Activated CD8-positive, alpha-beta memory T cell treated with anti-CD3 and anti-CD28 coated beads, Interleukin-2, amount 10 ng/mL, durations not matched to agents 7 days and 5 days (primary cell): ENCODE results near the gene CBLC. TPM values are rescaled to one million over a fixed set of nuclear protein-coding genes. Genes with fewer than 3 reads are reported as not detected.

Experiments
- ATAC-seq: fragments of 150-1000 bp; cut with Tn5 transposase; one replicate; pipeline ENCODE4 v1.10.0; 2021; ENCODE audit warnings: moderate library complexity
- CTCF ChIA-PET: fragments of 350-600 bp; sonication (Branson Sonifier 250); formaldehyde crosslinking; loops from one replicate; lab custom pipeline; 2021; ENCODE audit warnings: antibody characterized with exemption; lab: Charles Lee
- DNase-seq: peaks from one replicate; pipeline ENCODE4 v3.0.0-alpha.2; 2020
- H3K27ac Mint-ChIP-seq: one replicate; pipeline ENCODE4 v1.8.0; 2021; ENCODE audit warnings: mild to moderate bottlenecking, mixed read lengths
- H3K27me3 Mint-ChIP-seq: one replicate; pipeline ENCODE4 v1.8.0; 2021; ENCODE audit warnings: mixed read lengths
- H3K36me3 Mint-ChIP-seq: one replicate; pipeline ENCODE4 v1.8.0; 2021; ENCODE audit warnings: mild to moderate bottlenecking, mixed read lengths
- H3K4me1 Mint-ChIP-seq: one replicate; pipeline ENCODE4 v1.8.0; 2021; ENCODE audit warnings: mixed read lengths
- H3K4me3 Mint-ChIP-seq: one replicate; pipeline ENCODE4 v1.8.0; 2021; ENCODE audit warnings: mild to moderate bottlenecking, moderate library complexity, mixed read lengths
- H3K9me3 Mint-ChIP-seq: one replicate; pipeline ENCODE4 v1.8.0; 2022; ENCODE audit warnings: low read depth, mixed read lengths
- total RNA-seq, 2 experiments: library from RNA; stranded (reverse); gene quantifications; one replicate each; pipeline ENCODE4 v1.2.3, GENCODE V29; 2021

CBLC gene
- total RNA-seq, 2 experiments from 2014 or later: not detected

GRCh38 chr19:44740351-44740824 is 37.3 kb upstream of the CBLC start:
- H3K4me3 Mint-ChIP-seq: no peak overlapping the region
- H3K4me1 Mint-ChIP-seq: peaks cover 26% of the 10 kb centered on the region
- no peak overlapping the region for H3K27ac Mint-ChIP-seq
- CTCF ChIA-PET: interaction anchor here (1.3 to 9.0 kb wide), 3 partner anchors 16 to 51 kb away, joined by 3 to 75 read pairs (median 32); no protein-coding TSS in a partner anchor
- DNase-seq: no peak
- H3K36me3 Mint-ChIP-seq: no peaks in the 10 kb centered on the region
- no peaks in the 10 kb centered on the region for H3K27me3 Mint-ChIP-seq
- no peaks in the 10 kb centered on the region for H3K9me3 Mint-ChIP-seq
- ATAC-seq: no peak

- Mint-ChIP-seq H3K9me3 (no peaks in the 10 kb centered on the region), H3K27ac (no peak overlapping the region), H3K27me3 (peaks cover 1% of the 10 kb centered on the region), H3K4me3 (no peak overlapping the region), H3K36me3 (no peaks in the 10 kb centered on the region), H3K4me1 (peaks cover 30% of the 10 kb centered on the region)
- CTCF ChIA-PET: interaction anchor here (0.7 to 9.0 kb wide), 3 partner anchors 17 to 57 kb away, joined by 3 to 75 read pairs (median 32); no protein-coding TSS in a partner anchor
- ATAC-seq (no peak), DNase-seq (no peak)
Measured at GRCh38 chr19:44741258-44741731, 36.4 kb upstream of the CBLC start.

GRCh38 chr19:44741841-44742329 is 35.8 kb upstream of the CBLC start:
- CTCF ChIA-PET: interaction anchor here (0.7 to 9.0 kb wide), 3 partner anchors 18 to 56 kb away, joined by 3 to 75 read pairs (median 32); no protein-coding TSS in a partner anchor
- DNase-seq (no peak), ATAC-seq (no peak)
- Mint-ChIP-seq H3K4me3 (no peak overlapping the region), H3K27ac (peak overlapping the region; percentile 19), H3K27me3 (peaks cover 3% of the 10 kb centered on the region), H3K4me1 (peaks cover 33% of the 10 kb centered on the region), H3K9me3 (no peaks in the 10 kb centered on the region), H3K36me3 (no peaks in the 10 kb centered on the region)

GRCh38 chr19:44742330-44743061 is 35.2 kb upstream of the CBLC start:
- peaks cover 3% of the 10 kb centered on the region for H3K27me3 Mint-ChIP-seq
- no peak overlapping the region for H3K4me3 Mint-ChIP-seq
- H3K9me3 Mint-ChIP-seq: no peaks in the 10 kb centered on the region
- no peak for DNase-seq
- H3K4me1 Mint-ChIP-seq: peaks cover 31% of the 10 kb centered on the region
- no peak overlapping the region for H3K27ac Mint-ChIP-seq
- no peaks in the 10 kb centered on the region for H3K36me3 Mint-ChIP-seq
- CTCF ChIA-PET: interaction anchor here (0.9 to 9.0 kb wide), 4 partner anchors 14 to 49 kb away, joined by 3 to 75 read pairs (median 18); no protein-coding TSS in a partner anchor
- no peak for ATAC-seq

GRCh38 chr19:44744871-44745332 is 32.8 kb upstream of the CBLC start:
- Mint-ChIP-seq H3K27ac (no peak overlapping the region), H3K36me3 (peaks cover 10% of the 10 kb centered on the region), H3K9me3 (no peaks in the 10 kb centered on the region), H3K27me3 (peaks cover 3% of the 10 kb centered on the region), H3K4me3 (no peak overlapping the region), H3K4me1 (peaks cover 30% of the 10 kb centered on the region)
- ATAC-seq (no peak), DNase-seq (no peak)
- CTCF ChIA-PET: interaction anchor here (0.9 to 9.0 kb wide), 2 partner anchors 9 to 21 kb away, joined by 3 to 75 read pairs; no protein-coding TSS in a partner anchor

- CTCF ChIA-PET: interaction anchor here (0.9 to 9.0 kb wide), 2 partner anchors 8 to 21 kb away, joined by 3 to 75 read pairs; no protein-coding TSS in a partner anchor
- H3K27me3 Mint-ChIP-seq: peaks cover 3% of the 10 kb centered on the region
- H3K4me3 Mint-ChIP-seq: no peak overlapping the region
- no peaks in the 10 kb centered on the region for H3K9me3 Mint-ChIP-seq
- no peak for ATAC-seq
- peaks cover 14% of the 10 kb centered on the region for H3K36me3 Mint-ChIP-seq
- H3K4me1 Mint-ChIP-seq: peaks cover 32% of the 10 kb centered on the region
- no peak overlapping the region for H3K27ac Mint-ChIP-seq
- no peak for DNase-seq
Measured at GRCh38 chr19:44745341-44745831, 32.3 kb upstream of the CBLC start.

- Mint-ChIP-seq H3K4me1 (peaks cover 38% of the 10 kb centered on the region), H3K27me3 (peaks cover 3% of the 10 kb centered on the region), H3K36me3 (peaks cover 20% of the 10 kb centered on the region), H3K27ac (peak overlapping the region; percentile 22), H3K9me3 (no peaks in the 10 kb centered on the region), H3K4me3 (no peak overlapping the region)
- CTCF ChIA-PET: interaction anchor here (0.7 to 9.0 kb wide), 2 partner anchors 22 to 25 kb away, joined by 4 to 75 read pairs; no protein-coding TSS in a partner anchor
- ATAC-seq (no peak), DNase-seq (no peak)
Measured at GRCh38 chr19:44745887-44746600, 31.6 kb upstream of the CBLC start.

GRCh38 chr19:44746616-44746945 is 31.1 kb upstream of the CBLC start:
- DNase-seq (no peak), ATAC-seq (no peak)
- H3K4me3 Mint-ChIP-seq: peak overlapping the region; percentile 96
- no peaks in the 10 kb centered on the region for H3K9me3 Mint-ChIP-seq
- CTCF ChIA-PET: interaction anchor here (0.7 to 9.0 kb wide), 2 partner anchors 22 to 24 kb away, joined by 4 to 75 read pairs; no protein-coding TSS in a partner anchor
- peaks cover 3% of the 10 kb centered on the region for H3K27me3 Mint-ChIP-seq
- peaks cover 25% of the 10 kb centered on the region for H3K36me3 Mint-ChIP-seq
- H3K4me1 Mint-ChIP-seq: peaks cover 41% of the 10 kb centered on the region
- peak overlapping the region; percentile 22 for H3K27ac Mint-ChIP-seq

GRCh38 chr19:44746946-44747738 is 30.5 kb upstream of the CBLC start:
- peak; percentile 94 for DNase-seq
- H3K36me3 Mint-ChIP-seq: peaks cover 31% of the 10 kb centered on the region
- peak overlapping the region; percentile 96 for H3K27ac Mint-ChIP-seq
- no peaks in the 10 kb centered on the region for H3K9me3 Mint-ChIP-seq
- CTCF ChIA-PET: no interaction called here
- peak; percentile 76 for ATAC-seq
- H3K4me1 Mint-ChIP-seq: peaks cover 47% of the 10 kb centered on the region
- peak overlapping the region; percentile 96 for H3K4me3 Mint-ChIP-seq
- H3K27me3 Mint-ChIP-seq: peaks cover 3% of the 10 kb centered on the region

- peaks cover 54% of the 10 kb centered on the region for H3K4me1 Mint-ChIP-seq
- H3K9me3 Mint-ChIP-seq: no peaks in the 10 kb centered on the region
- H3K27me3 Mint-ChIP-seq: peaks cover 3% of the 10 kb centered on the region
- H3K27ac Mint-ChIP-seq: peak overlapping the region; percentile 96
- H3K4me3 Mint-ChIP-seq: peak overlapping the region; percentile 96
- peak; percentile 38 for ATAC-seq
- H3K36me3 Mint-ChIP-seq: peaks cover 38% of the 10 kb centered on the region
- CTCF ChIA-PET: no interaction called here
- DNase-seq: no peak
Measured at GRCh38 chr19:44747739-44748425, 29.8 kb upstream of the CBLC start.

GRCh38 chr19:44748426-44749254 is 29.1 kb upstream of the CBLC start, which contains the start of gene BCL3:
Gene BCL3, plus strand, starts transcription at chr19:44748708. Its CDS starts 83 bp downstream, at chr19:44748791.
- Mint-ChIP-seq H3K36me3 (peaks cover 41% of the 10 kb centered on the region), H3K4me3 (peak within 1 kb of the TSS; percentile 96), H3K27me3 (peaks cover 3% of the 10 kb centered on the region), H3K4me1 (peaks cover 59% of the 10 kb centered on the region), H3K9me3 (no peaks in the 10 kb centered on the region), H3K27ac (peak within 1 kb of the TSS; percentile 96)
- CTCF ChIA-PET: interaction anchor here (0.8 to 1.0 kb wide), 3 partner anchors 9 to 25 kb away, joined by 3 to 5 read pairs (median 4); no protein-coding TSS in a partner anchor
- ATAC-seq (peak; percentile 52), DNase-seq (peak; percentile 82)
